ENCODE measurements around the gene FGFBP3.

DNA sequence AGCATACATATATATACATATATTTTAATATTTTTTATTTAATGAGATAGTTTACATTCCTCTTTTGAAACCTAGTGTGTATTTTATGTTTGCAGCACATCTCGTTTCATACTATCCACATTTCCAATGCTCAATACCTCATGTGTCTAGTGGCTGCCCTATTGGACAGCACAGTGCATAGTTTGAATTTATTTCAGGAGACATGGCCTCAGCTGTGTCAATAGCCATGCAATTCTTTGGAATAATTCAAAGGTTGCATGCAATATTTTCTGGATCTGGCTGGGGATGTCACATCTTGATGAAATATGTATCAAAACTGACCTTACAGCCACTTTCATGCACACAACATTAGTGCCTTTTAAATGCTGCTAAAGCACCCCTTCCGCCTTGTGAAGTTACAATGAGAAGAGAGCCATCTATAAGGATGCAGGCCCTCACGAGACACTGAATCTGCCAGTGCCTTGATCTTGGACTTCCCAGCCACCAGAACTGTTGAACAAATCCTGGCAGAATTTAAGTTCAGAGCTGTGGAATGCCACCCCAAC lies 13.0 kb downstream of the FGFBP3 start:
- TF ChIP-seq, protein P1, sequence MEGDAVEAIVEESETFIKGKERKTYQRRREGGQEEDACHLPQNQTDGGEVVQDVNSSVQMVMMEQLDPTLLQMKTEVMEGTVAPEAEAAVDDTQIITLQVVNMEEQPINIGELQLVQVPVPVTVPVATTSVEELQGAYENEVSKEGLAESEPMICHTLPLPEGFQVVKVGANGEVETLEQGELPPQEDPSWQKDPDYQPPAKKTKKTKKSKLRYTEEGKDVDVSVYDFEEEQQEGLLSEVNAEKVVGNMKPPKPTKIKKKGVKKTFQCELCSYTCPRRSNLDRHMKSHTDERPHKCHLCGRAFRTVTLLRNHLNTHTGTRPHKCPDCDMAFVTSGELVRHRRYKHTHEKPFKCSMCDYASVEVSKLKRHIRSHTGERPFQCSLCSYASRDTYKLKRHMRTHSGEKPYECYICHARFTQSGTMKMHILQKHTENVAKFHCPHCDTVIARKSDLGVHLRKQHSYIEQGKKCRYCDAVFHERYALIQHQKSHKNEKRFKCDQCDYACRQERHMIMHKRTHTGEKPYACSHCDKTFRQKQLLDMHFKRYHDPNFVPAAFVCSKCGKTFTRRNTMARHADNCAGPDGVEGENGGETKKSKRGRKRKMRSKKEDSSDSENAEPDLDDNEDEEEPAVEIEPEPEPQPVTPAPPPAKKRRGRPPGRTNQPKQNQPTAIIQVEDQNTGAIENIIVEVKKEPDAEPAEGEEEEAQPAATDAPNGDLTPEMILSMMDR (IDR thresholded peaks at IDR 0.05) = no peak
- TF ChIP-seq POLR2A (IDR thresholded peaks at IDR 0.05; ENCODE audit: low read depth) = no peak
- no peak for TF ChIP-seq POLR2AphosphoS5 (IDR thresholded peaks at IDR 0.05)
- TF ChIP-seq EP300 (IDR thresholded peaks at IDR 0.05) = no peak

All from esophagus muscularis mucosa (tissue), 4 donors.